Measurements from ENCODE around the gene PTH1R. TPM values are rescaled to one million over a fixed set of nuclear protein-coding genes. Genes with fewer than 3 reads are reported as not detected.

Gene PTH1R
- total RNA-seq, 1 donor from 2014 or later: 10.3 TPM

GRCh38 chr3:46833346-46834300 is 43.9 kb upstream of the PTH1R start:
- H3K36me3 ChIP-seq: no peaks in the 10 kb centered on the region
- no peaks in the 10 kb centered on the region for H3K4me1 ChIP-seq
- no peak overlapping the region for H3K4me3 ChIP-seq
- DNase-seq (ENCODE audit: low spot score in 2 of 2): no peak
- intact Hi-C loops (cut with DNase I): no loop called here
- H3K27ac ChIP-seq: no peak overlapping the region
- H3K27me3 ChIP-seq: no peaks in the 10 kb centered on the region
- no peak for TF ChIP-seq CTCF (IDR thresholded peaks at IDR 0.05)
- peaks cover 4 to 5% of the 10 kb centered on the region in 2 donors for H3K9me3 ChIP-seq

- DNase-seq (ENCODE audit: low spot score in 2 of 2): no peak
- H3K27me3 ChIP-seq: no peaks in the 10 kb centered on the region
Observed at GRCh38 chr3:46835054-46835453, 42.5 kb upstream of the PTH1R start.

GRCh38 chr3:46835491-46835890 is 42.0 kb upstream of the PTH1R start:
- intact Hi-C loops (cut with DNase I): no loop called here
- H3K4me1 ChIP-seq: no peaks in the 10 kb centered on the region
- no peak overlapping the region for H3K4me3 ChIP-seq
- no peak for DNase-seq (ENCODE audit: low spot score in 2 of 2)
- H3K9me3 ChIP-seq: peaks cover 6 to 17% of the 10 kb centered on the region in 2 donors
- no peak overlapping the region for H3K27ac ChIP-seq
- no peak for TF ChIP-seq CTCF (IDR thresholded peaks at IDR 0.05)
- no peaks in the 10 kb centered on the region for H3K36me3 ChIP-seq
- H3K27me3 ChIP-seq: no peaks in the 10 kb centered on the region

More at GRCh38 chr3:46835054-46835453, 42.5 kb upstream of the PTH1R start:
- H3K36me3 ChIP-seq: no peaks in the 10 kb centered on the region
- no peaks in the 10 kb centered on the region for H3K4me1 ChIP-seq
- intact Hi-C loops (cut with DNase I): no loop called here
- TF ChIP-seq CTCF (IDR thresholded peaks at IDR 0.05): no peak
- peaks cover 4 to 13% of the 10 kb centered on the region in 2 donors for H3K9me3 ChIP-seq
- H3K27ac ChIP-seq: no peak overlapping the region
- H3K4me3 ChIP-seq: no peak overlapping the region

- intact Hi-C loops (cut with DNase I): no loop called here
- no peak for TF ChIP-seq CTCF (IDR thresholded peaks at IDR 0.05)
- Histone ChIP-seq H3K36me3 (no peaks in the 10 kb centered on the region), H3K27ac (no peak overlapping the region), H3K9me3 (peaks cover 10 to 26% of the 10 kb centered on the region in 2 donors), H3K4me3 (no peak overlapping the region), H3K4me1 (no peaks in the 10 kb centered on the region), H3K27me3 (no peaks in the 10 kb centered on the region)
- no peak for DNase-seq (ENCODE audit: low spot score in 2 of 2)
Observed at GRCh38 chr3:46838301-46838700, 39.2 kb upstream of the PTH1R start.

- Histone ChIP-seq H3K27ac (no peak overlapping the region), H3K4me1 (peaks cover 5 to 6% of the 10 kb centered on the region in 2 donors), H3K36me3 (no peaks in the 10 kb centered on the region), H3K27me3 (no peaks in the 10 kb centered on the region), H3K4me3 (no peak overlapping the region), H3K9me3 (peaks cover 10 to 26% of the 10 kb centered on the region in 2 donors)
- DNase-seq (ENCODE audit: low spot score in 2 of 2): no peak
- intact Hi-C loops (cut with DNase I): loop anchor here (10.0 kb wide), 1 partner anchor 134 kb away; the partner anchor contains the start of genes CCDC12 and NBEAL2
- TF ChIP-seq CTCF (IDR thresholded peaks at IDR 0.05): no peak
Observed at GRCh38 chr3:46840491-46840890, 37.0 kb upstream of the PTH1R start.
